ENCODE data around the gene VPS36.

- no peak for TF ChIP-seq CTCF (IDR thresholded peaks at IDR 0.05; ENCODE audit: poor library complexity, severe bottlenecking)
- no peak for TF ChIP-seq EZH2 (IDR thresholded peaks at IDR 0.05; ENCODE audit: borderline replicate concordance, insufficient read depth, low read length, poor library complexity, severe bottlenecking)
- no peak for TF ChIP-seq POLR2AphosphoS5 (IDR thresholded peaks at IDR 0.05)
- no peak for TF ChIP-seq RAD21 (conservative IDR thresholded peaks at IDR 0.05)
- TF ChIP-seq TAF1 (IDR thresholded peaks at IDR 0.05; ENCODE audit: low read depth) = no peak
- no peak for TF ChIP-seq SMC3 (conservative IDR thresholded peaks at IDR 0.05; ENCODE audit: poor library complexity)
Observed at GRCh38 chr13:52405369-52405766, 45.1 kb downstream of the VPS36 start.
